Gastroesophageal sphincter (tissue), 4 donors: ENCODE measurements around the gene KIAA1755. TPM values are rescaled to one million over a fixed set of nuclear protein-coding genes. Genes with fewer than 3 reads are reported as not detected.
"Not testable (repeated sequence)": the region's sequence is repeated elsewhere in the genome, so short reads cannot be mapped to it uniquely, and the experiment has no call there.

Source experiments
- ATAC-seq: fragments of 150-250 bp; one replicate; pipeline ENCODE4 v1.9.1; 2016; ENCODE audit warnings: mild to moderate bottlenecking, moderate library complexity
- H3K27ac ChIP-seq, 4 donors: fragments of 200-600 bp; sonication (generic) in 3 of 4; 1 replicate in 3 of 4; 2 replicates in 1 of 4; pipeline ENCODE4 v1.5.1; 2016 to 2019
- H3K27me3 ChIP-seq: fragments of 200-600 bp; sonication (generic); one replicate; pipeline ENCODE4 v1.5.1; 2019
- H3K36me3 ChIP-seq, 2 donors: fragments of 200-600 bp; sonication (generic); one replicate each; pipeline ENCODE4 v1.5.1; 2019; ENCODE audit warnings: control low read depth in 1 of 2
- H3K4me1 ChIP-seq, 3 donors: fragments of 200-600 bp; sonication (generic); 1 replicate in 2 of 3; 2 replicates in 1 of 3; pipeline ENCODE4 v1.5.1; 2016 to 2019; ENCODE audit warnings: control low read depth in 2 of 3
- H3K4me3 ChIP-seq, 2 donors: fragments of 200-600 bp; sonication (generic); one replicate each; pipeline ENCODE4 v1.5.1; 2019; ENCODE audit warnings: mild to moderate bottlenecking in 1 of 2, moderate library complexity in 1 of 2
- H3K9me3 ChIP-seq, 3 donors: fragments of 200-600 bp; sonication (generic); one replicate each; pipeline ENCODE4 v1.5.1; 2017 to 2019; ENCODE audit warnings: control low read depth in 2 of 3
- CTCF ChIP-seq, 4 experiments: fragments of 200-600 bp in 2 of 4; fragments of 450-650 bp in 2 of 4; sonication (generic) in 1 of 4; IDR thresholded peaks; one replicate each; pipeline ENCODE4 v1.5.1; 2017 to 2019; ENCODE audit warnings: antibody characterized with exemption in 4 of 4, mild to moderate bottlenecking in 2 of 4, moderate library complexity in 2 of 4
- EP300 ChIP-seq: sonication (generic); formaldehyde crosslinking; IDR thresholded peaks from one replicate; pipeline ENCODE4 v1.6.1; 2017; ENCODE audit warnings: antibody characterized with exemption, mild to moderate bottlenecking
- POLR2A ChIP-seq, 2 donors: fragments of 450-650 bp; IDR thresholded peaks; one replicate each; pipeline ENCODE4 v1.6.1; 2017; ENCODE audit warnings: antibody characterized with exemption in 2 of 2, mild to moderate bottlenecking in 2 of 2, moderate library complexity in 1 of 2
- POLR2AphosphoS5 ChIP-seq: sonication (generic); formaldehyde crosslinking; IDR thresholded peaks from one replicate; pipeline ENCODE4 v1.6.1; 2017; ENCODE audit warnings: antibody characterized with exemption
- WGBS, 2 donors: methylation state at CpG; one replicate each; pipeline ENCODE4 v1.1.5; 2018; ENCODE audit warnings: low coverage in 1 of 2; 5-methylcytosine and 5-hydroxymethylcytosine counted together
- total RNA-seq, 4 donors: library from RNA; depleted of rRNA; stranded (reverse); fragments of >200 nt; gene quantifications; one replicate each; pipeline ENCODE4 v1.1.0, GENCODE V29; 2016

Gene KIAA1755
- total RNA-seq, 4 donors from 2014 or later, result 5.1 to 19.9 (median 11.5) TPM

- 32 to 42% methylated on average over 4 to 5 of the region's 5 CpGs for WGBS, 2 donors
- peaks cover 16% of the 10 kb centered on the region for H3K27me3 ChIP-seq
- no peak overlapping the region for H3K4me3 ChIP-seq
- peaks cover 0 to 78% (median 0%) of the 10 kb centered on the region in 3 donors for H3K4me1 ChIP-seq
- no peak for TF ChIP-seq EP300
- no peak for TF ChIP-seq POLR2A (IDR thresholded peaks at IDR 0.05)
- TF ChIP-seq POLR2AphosphoS5, result peak; percentile 44
- H3K9me3 ChIP-seq, result no peaks in the 10 kb centered on the region
- peak overlapping the region; percentile 3 to 77 (median 64) for H3K27ac ChIP-seq
- ATAC-seq, result no peak
- H3K36me3 ChIP-seq, result no peaks in the 10 kb centered on the region
Measured at GRCh38 chr20:38255393-38255792, 5.1 kb downstream of the KIAA1755 start.

- peaks cover 0 to 75% (median 3%) of the 10 kb centered on the region in 3 donors for H3K4me1 ChIP-seq
- ATAC-seq, H3K36me3 ChIP-seq, H3K4me3 ChIP-seq, H3K9me3 ChIP-seq: not testable (repeated sequence)
- peak overlapping the region in 3 of 4 donors; percentile 57 to 77 (median 70) for H3K27ac ChIP-seq
- WGBS, 2 donors, result 77 to 83% methylated on average over 2 to 4 of the region's 4 CpGs
- H3K27me3 ChIP-seq, result peaks cover 10% of the 10 kb centered on the region
Measured at GRCh38 chr20:38254621-38255020, 5.9 kb downstream of the KIAA1755 start.

- Histone ChIP-seq H3K27me3 (peaks cover 3% of the 10 kb centered on the region), H3K4me1 (peaks cover 0 to 78% (median 4%) of the 10 kb centered on the region in 3 donors), H3K27ac (peak overlapping the region in 3 of 4 donors; percentile 57 to 77 (median 73)), H3K9me3 (no peaks in the 10 kb centered on the region), H3K4me3 (no peak overlapping the region), H3K36me3 (no peaks in the 10 kb centered on the region)
- no peak for TF ChIP-seq POLR2AphosphoS5
- no peak for TF ChIP-seq CTCF (IDR thresholded peaks at IDR 0.05)
- no peak for TF ChIP-seq POLR2A (IDR thresholded peaks at IDR 0.05)
- no peak for TF ChIP-seq EP300
- ATAC-seq, result no peak
- WGBS, 2 donors, result 71 to 80% methylated on average over 5 to 6 of the region's 6 CpGs
Measured at GRCh38 chr20:38253571-38253970, 7.0 kb downstream of the KIAA1755 start.

GRCh38 chr20:38252292-38253288 is 7.9 kb downstream of the KIAA1755 start:
- Histone ChIP-seq H3K36me3 (no peaks in the 10 kb centered on the region), H3K27ac (peak overlapping the region; percentile 16 to 77 (median 65)), H3K9me3 (no peaks in the 10 kb centered on the region), H3K4me1 (peaks cover 0 to 70% (median 4%) of the 10 kb centered on the region in 3 donors), H3K4me3 (no peak overlapping the region), H3K27me3 (no peaks in the 10 kb centered on the region)
- ATAC-seq, result peak; percentile 35
- WGBS, 2 donors, result 47% methylated on average over 6 of the region's 20 CpGs; no CpG with 5 or more reads in 1 of the 2 donors
- TF ChIP-seq CTCF (IDR thresholded peaks at IDR 0.05) (no peak), EP300 (no peak), POLR2A (IDR thresholded peaks at IDR 0.05) (no peak), POLR2AphosphoS5 (no peak)

GRCh38 chr20:38251441-38251840 is 9.1 kb downstream of the KIAA1755 start:
- H3K27me3 ChIP-seq, H3K4me3 ChIP-seq, H3K9me3 ChIP-seq, H3K36me3 ChIP-seq, ATAC-seq: not testable (repeated sequence)
- H3K27ac ChIP-seq, result peak overlapping the region in 3 of 4 donors; percentile 57 to 77 (median 73)
- H3K4me1 ChIP-seq, result peaks cover 0 to 76% (median 11%) of the 10 kb centered on the region in 3 donors
- no CpG with 5 or more reads among the region's 6 CpGs for WGBS, 2 donors

GRCh38 chr20:38250609-38251008 is 9.9 kb downstream of the KIAA1755 start:
- H3K27ac ChIP-seq, result no peak overlapping the region
- H3K4me3 ChIP-seq, result no peak overlapping the region
- H3K36me3 ChIP-seq, result no peaks in the 10 kb centered on the region
- TF ChIP-seq POLR2AphosphoS5 (no peak), CTCF (IDR thresholded peaks at IDR 0.05) (no peak)
- no peaks in the 10 kb centered on the region for H3K9me3 ChIP-seq
- no peak for ATAC-seq
- H3K27me3 ChIP-seq, result no peaks in the 10 kb centered on the region
- H3K4me1 ChIP-seq, result peaks cover 0 to 78% (median 11%) of the 10 kb centered on the region in 3 donors
- 65 to 82% methylated on average over 1 to 6 of the region's 6 CpGs for WGBS, 2 donors
